NCI-H69 (cell line): ENCODE measurements around the gene KIR2DL3.
"Not testable (repeated sequence)": the region's sequence is repeated elsewhere in the genome, so short reads cannot be mapped to it uniquely, and the experiment has no call there.

ENCODE experiments used
- DNase-seq: peaks from one replicate; lab custom pipeline; 2025; lab: John Stamatoyannopoulos, UW

Gene KIR2DL3

GRCh38 chr19:54738306-54738705, at the start of gene KIR2DL3:
TSS of gene KIR2DL3 (plus strand) at chr19:54738513. CDS start at chr19:54738546, 33 bp downstream.
- not testable (repeated sequence) for DNase-seq

- DNase-seq = no peak
These were observed 46.6 kb upstream of the KIR2DL3 start for GRCh38 chr19:54691582-54692297.

- DNase-seq = no peak
These were observed 46.1 kb upstream of the KIR2DL3 start for GRCh38 chr19:54692298-54692615.

- no peak for DNase-seq
These were observed 43.7 kb upstream of the KIR2DL3 start for GRCh38 chr19:54694648-54695047.

GRCh38 chr19:54696117-54696548, 42.2 kb upstream of the KIR2DL3 start:
- no peak for DNase-seq

GRCh38 chr19:54696766-54697165, 41.5 kb upstream of the KIR2DL3 start:
- DNase-seq = no peak

- DNase-seq = not testable (repeated sequence)
These were observed 40.6 kb upstream of the KIR2DL3 start for GRCh38 chr19:54697716-54698115.

- DNase-seq = no peak
These were observed 33.4 kb upstream of the KIR2DL3 start for GRCh38 chr19:54704928-54705327.

GRCh38 chr19:54707962-54708361, 30.4 kb upstream of the KIR2DL3 start:
- DNase-seq = no peak

- no peak for DNase-seq
These were observed 29.5 kb upstream of the KIR2DL3 start for GRCh38 chr19:54708781-54709180.

- no peak for DNase-seq
These were observed 28.9 kb upstream of the KIR2DL3 start for GRCh38 chr19:54709212-54709948.

GRCh38 chr19:54709956-54710355, 28.4 kb upstream of the KIR2DL3 start:
- not testable (repeated sequence) for DNase-seq

- no peak for DNase-seq
These were observed 14.2 kb upstream of the KIR2DL3 start, which contains the start of gene KIR3DL3 for GRCh38 chr19:54724142-54724541. TSS of gene KIR3DL3 (plus strand) at chr19:54724442. CDS start at chr19:54724497, 55 bp downstream.

GRCh38 chr19:54724644-54725043, 13.7 kb upstream of the KIR2DL3 start:
- DNase-seq = no peak

- no peak for DNase-seq
These were observed 13.0 kb upstream of the KIR2DL3 start for GRCh38 chr19:54725321-54725720.

- DNase-seq = no peak
These were observed 10.8 kb upstream of the KIR2DL3 start for GRCh38 chr19:54727562-54727961.

GRCh38 chr19:54728167-54728566, 10.1 kb upstream of the KIR2DL3 start:
- DNase-seq = no peak

- no peak for DNase-seq
These were observed 8.7 kb upstream of the KIR2DL3 start for GRCh38 chr19:54729416-54730188.

GRCh38 chr19:54731191-54731590, 7.1 kb upstream of the KIR2DL3 start:
- no peak for DNase-seq

- DNase-seq = no peak
These were observed 402 bp downstream of the KIR2DL3 start for GRCh38 chr19:54738715-54739114.

- DNase-seq = no peak
These were observed 1.5 kb downstream of the KIR2DL3 start for GRCh38 chr19:54739587-54740497.

GRCh38 chr19:54741950-54742349, 3.6 kb downstream of the KIR2DL3 start:
- DNase-seq = not testable (repeated sequence)
